GM12878 (cell line): ENCODE measurements around the gene MYO16. TPM values are rescaled to one million over a fixed set of nuclear protein-coding genes. Genes with fewer than 3 reads are reported as not detected.
A peak's percentile ranks its signal among the peaks of the same experiment; 100 is the strongest.

Experiments used
- CEBPB ChIP-seq, 2 experiments: fragments of 150-350 bp in 1 of 2; IDR thresholded peaks; 2 replicates each; pipeline ENCODE4 v1.6.1; 2012 to 2014; ENCODE audit warnings: low read depth in 2 of 2, low read length in 2 of 2, borderline replicate concordance in 1 of 2, inconsistent platforms in 1 of 2
- EZH2 ChIP-seq: IDR thresholded peaks from 2 replicates; pipeline ENCODE4 v1.6.1; 2012; ENCODE audit warnings: low read depth, mild to moderate bottlenecking, control low read depth, inconsistent platforms, low read length, borderline replicate concordance; ENCODE audit not compliant: control insufficient read depth
- IRF4 ChIP-seq: IDR thresholded peaks from 2 replicates; pipeline ENCODE4 v1.6.1; 2011; ENCODE audit warnings: low read depth, low read length
- JUND ChIP-seq: IDR thresholded peaks from 2 replicates; pipeline ENCODE4 v1.6.1; 2012; ENCODE audit warnings: low read depth, mild to moderate bottlenecking, low read length, improper control_type of control experiment, moderate library complexity
- MEF2A ChIP-seq: IDR thresholded peaks from 2 replicates; pipeline ENCODE4 v1.6.1; 2011; ENCODE audit warnings: low read depth, mild to moderate bottlenecking, low read length, moderate library complexity; ENCODE audit not compliant: insufficient read depth
- MTA2 ChIP-seq: fragments of 450-650 bp; IDR thresholded peaks from 2 replicates; pipeline ENCODE4 v1.6.1; 2016; ENCODE audit warnings: low read depth, mild to moderate bottlenecking, moderate library complexity
- NFYA ChIP-seq: IDR thresholded peaks from 2 replicates; pipeline ENCODE4 v1.6.1; 2011; ENCODE audit warnings: low read depth, mild to moderate bottlenecking, low read length, improper control_type of control experiment, borderline replicate concordance
- PAX5 ChIP-seq: IDR thresholded peaks from 2 replicates; pipeline ENCODE4 v1.6.1; 2011; ENCODE audit warnings: low read depth, low read length, borderline replicate concordance
- RAD51 ChIP-seq: fragments of 450-650 bp; IDR thresholded peaks from 2 replicates; pipeline ENCODE4 v1.6.1; 2016; ENCODE audit warnings: moderate library complexity, mild to moderate bottlenecking, inconsistent platforms
- RCOR1 ChIP-seq: conservative IDR thresholded peaks from 2 replicates; pipeline ENCODE4 v1.6.1; 2012; ENCODE audit warnings: low read depth, low read length, improper control_type of control experiment
- SMAD1 ChIP-seq: fragments of 450-650 bp; IDR thresholded peaks from 2 replicates; pipeline ENCODE4 v1.6.1; 2018; ENCODE audit warnings: mild to moderate bottlenecking, low read depth; ENCODE audit not compliant: partially characterized antibody
- WRNIP1 ChIP-seq: IDR thresholded peaks from 2 replicates; pipeline ENCODE4 v1.6.1; 2011; ENCODE audit warnings: low read depth, low read length, improper control_type of control experiment, borderline replicate concordance
- YBX1 ChIP-seq: fragments of 450-650 bp; IDR thresholded peaks from 2 replicates; pipeline ENCODE4 v1.6.1; 2016; ENCODE audit warnings: antibody characterized with exemption
- ZNF622 ChIP-seq: fragments of 450-650 bp; IDR thresholded peaks from 2 replicates; pipeline ENCODE4 v1.6.1; 2017; ENCODE audit warnings: mild to moderate bottlenecking, inconsistent platforms
- polyA plus RNA-seq, 11 experiments: library from polyadenylated mRNA; depleted of rRNA in 4 of 11; unstranded in 6 of 11; stranded (reverse) in 5 of 11; fragments of >200 nt; fragmentation: Nextera tagmentation in 4 of 11; fragmentation: Illumina TruSeq in 1 of 11; extraction: Ambion mirVana in 4 of 11; extraction: Trizol in 1 of 11; gene quantifications; 1 replicate in 1 of 11; 2 replicates in 10 of 11; pipeline versions ENCODE4 v1.2.1 to v1.2.3, GENCODE V29; 2011 to 2016; ENCODE audit warnings: inconsistent platforms in 2 of 11, missing spikeins in 2 of 11, low read depth in 1 of 11
- total RNA-seq, 4 experiments: library from RNA; depleted of rRNA in 3 of 4; stranded (reverse); fragments of >200 nt in 3 of 4; fragmentation: Illumina TruSeq in 1 of 4; extraction: Trizol in 1 of 4; gene quantifications; 2 replicates each; pipeline versions ENCODE4 v1.2.1 to v1.2.3, GENCODE V29; 2013 to 2021
- TF ChIP-seq, protein P1 (sequence below): fragments of 450-650 bp; IDR thresholded peaks from 2 replicates; pipeline ENCODE4 v1.6.1; 2017; ENCODE audit warnings: mild to moderate bottlenecking, low read depth, inconsistent platforms; ENCODE audit not compliant: poor library complexity, severe bottlenecking
- TF ChIP-seq, protein P2 (sequence below): fragments of 450-650 bp; IDR thresholded peaks from 2 replicates; pipeline ENCODE4 v1.6.1; 2018; ENCODE audit warnings: mild to moderate bottlenecking, low read depth, moderate library complexity; ENCODE audit not compliant: partially characterized antibody
- TF ChIP-seq, protein P3 (sequence below): fragments of 450-650 bp; IDR thresholded peaks from 2 replicates; pipeline ENCODE4 v1.6.1; 2016; ENCODE audit warnings: mild to moderate bottlenecking
- TF ChIP-seq, protein P4 (sequence below): IDR thresholded peaks from 2 replicates; pipeline ENCODE4 v1.6.1; 2011; ENCODE audit warnings: low read depth, low read length, improper control_type of control experiment, borderline replicate concordance
- TF ChIP-seq, protein P5 (sequence below): fragments of 450-650 bp; IDR thresholded peaks from 2 replicates; pipeline ENCODE4 v1.6.1; 2016; ENCODE audit warnings: mild to moderate bottlenecking

The MYO16 gene
- total and polyA plus RNA-seq, 10 of the 15 experiments (the other 5 are each of a cell fraction or from before 2014, with no cell fraction given): under 0.01 to 1.7 (median 0.05) TPM; not detected in 4

DNA sequence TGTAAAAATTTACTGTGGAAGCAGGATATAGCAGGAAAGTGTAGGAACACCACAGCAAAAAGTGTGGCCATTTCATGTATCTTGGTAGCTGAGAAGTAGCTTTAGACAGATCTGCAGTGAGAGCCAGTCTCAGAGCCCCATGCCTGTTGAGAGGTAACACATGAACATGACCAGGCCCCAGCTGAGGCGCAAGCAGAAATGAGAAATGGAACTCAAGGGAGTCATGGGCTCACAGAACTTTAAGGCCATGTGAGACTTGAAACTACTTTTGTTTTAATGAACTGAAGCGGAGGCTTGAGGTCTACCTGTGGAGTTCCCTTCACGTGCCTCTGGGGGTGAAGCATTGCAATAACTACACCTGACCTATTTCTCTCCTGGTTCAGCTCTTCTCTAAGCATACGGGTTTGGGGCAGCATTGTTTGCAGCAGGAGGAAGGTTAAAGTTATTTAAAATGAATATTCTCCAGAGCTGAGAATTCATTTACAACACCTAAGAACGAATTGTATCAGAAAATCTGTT lies 3.3 kb downstream of the MYO16 start (continued):
- TF ChIP-seq, protein P1, sequence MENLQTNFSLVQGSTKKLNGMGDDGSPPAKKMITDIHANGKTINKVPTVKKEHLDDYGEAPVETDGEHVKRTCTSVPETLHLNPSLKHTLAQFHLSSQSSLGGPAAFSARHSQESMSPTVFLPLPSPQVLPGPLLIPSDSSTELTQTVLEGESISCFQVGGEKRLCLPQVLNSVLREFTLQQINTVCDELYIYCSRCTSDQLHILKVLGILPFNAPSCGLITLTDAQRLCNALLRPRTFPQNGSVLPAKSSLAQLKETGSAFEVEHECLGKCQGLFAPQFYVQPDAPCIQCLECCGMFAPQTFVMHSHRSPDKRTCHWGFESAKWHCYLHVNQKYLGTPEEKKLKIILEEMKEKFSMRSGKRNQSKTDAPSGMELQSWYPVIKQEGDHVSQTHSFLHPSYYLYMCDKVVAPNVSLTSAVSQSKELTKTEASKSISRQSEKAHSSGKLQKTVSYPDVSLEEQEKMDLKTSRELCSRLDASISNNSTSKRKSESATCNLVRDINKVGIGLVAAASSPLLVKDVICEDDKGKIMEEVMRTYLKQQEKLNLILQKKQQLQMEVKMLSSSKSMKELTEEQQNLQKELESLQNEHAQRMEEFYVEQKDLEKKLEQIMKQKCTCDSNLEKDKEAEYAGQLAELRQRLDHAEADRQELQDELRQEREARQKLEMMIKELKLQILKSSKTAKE: no peak
- TF ChIP-seq EZH2 (no peak), RCOR1 (no peak), JUND (no peak), RAD51 (peak; percentile 64), MEF2A (no peak), NFYA (no peak), ZNF622 (no peak), SMAD1 (no peak), PAX5 (no peak), YBX1 (no peak), MTA2 (peak; percentile 13; the same call in 1 of the 2 replicates), IRF4 (no peak), WRNIP1 (no peak), CEBPB (IDR thresholded peaks at IDR 0.05; ENCODE audit: borderline replicate concordance in 1 of 2, low read depth in 2 of 2, low read length in 2 of 2) (no peak)
- TF ChIP-seq, protein P2, sequence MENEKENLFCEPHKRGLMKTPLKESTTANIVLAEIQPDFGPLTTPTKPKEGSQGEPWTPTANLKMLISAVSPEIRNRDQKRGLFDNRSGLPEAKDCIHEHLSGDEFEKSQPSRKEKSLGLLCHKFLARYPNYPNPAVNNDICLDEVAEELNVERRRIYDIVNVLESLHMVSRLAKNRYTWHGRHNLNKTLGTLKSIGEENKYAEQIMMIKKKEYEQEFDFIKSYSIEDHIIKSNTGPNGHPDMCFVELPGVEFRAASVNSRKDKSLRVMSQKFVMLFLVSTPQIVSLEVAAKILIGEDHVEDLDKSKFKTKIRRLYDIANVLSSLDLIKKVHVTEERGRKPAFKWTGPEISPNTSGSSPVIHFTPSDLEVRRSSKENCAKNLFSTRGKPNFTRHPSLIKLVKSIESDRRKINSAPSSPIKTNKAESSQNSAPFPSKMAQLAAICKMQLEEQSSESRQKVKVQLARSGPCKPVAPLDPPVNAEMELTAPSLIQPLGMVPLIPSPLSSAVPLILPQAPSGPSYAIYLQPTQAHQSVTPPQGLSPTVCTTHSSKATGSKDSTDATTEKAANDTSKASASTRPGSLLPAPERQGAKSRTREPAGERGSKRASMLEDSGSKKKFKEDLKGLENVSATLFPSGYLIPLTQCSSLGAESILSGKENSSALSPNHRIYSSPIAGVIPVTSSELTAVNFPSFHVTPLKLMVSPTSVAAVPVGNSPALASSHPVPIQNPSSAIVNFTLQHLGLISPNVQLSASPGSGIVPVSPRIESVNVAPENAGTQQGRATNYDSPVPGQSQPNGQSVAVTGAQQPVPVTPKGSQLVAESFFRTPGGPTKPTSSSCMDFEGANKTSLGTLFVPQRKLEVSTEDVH: no peak
- TF ChIP-seq, protein P3, sequence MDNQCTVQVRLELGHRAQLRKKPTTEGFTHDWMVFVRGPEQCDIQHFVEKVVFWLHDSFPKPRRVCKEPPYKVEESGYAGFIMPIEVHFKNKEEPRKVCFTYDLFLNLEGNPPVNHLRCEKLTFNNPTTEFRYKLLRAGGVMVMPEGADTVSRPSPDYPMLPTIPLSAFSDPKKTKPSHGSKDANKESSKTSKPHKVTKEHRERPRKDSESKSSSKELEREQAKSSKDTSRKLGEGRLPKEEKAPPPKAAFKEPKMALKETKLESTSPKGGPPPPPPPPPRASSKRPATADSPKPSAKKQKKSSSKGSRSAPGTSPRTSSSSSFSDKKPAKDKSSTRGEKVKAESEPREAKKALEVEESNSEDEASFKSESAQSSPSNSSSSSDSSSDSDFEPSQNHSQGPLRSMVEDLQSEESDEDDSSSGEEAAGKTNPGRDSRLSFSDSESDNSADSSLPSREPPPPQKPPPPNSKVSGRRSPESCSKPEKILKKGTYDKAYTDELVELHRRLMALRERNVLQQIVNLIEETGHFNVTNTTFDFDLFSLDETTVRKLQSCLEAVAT: no peak
- TF ChIP-seq, protein P4, sequence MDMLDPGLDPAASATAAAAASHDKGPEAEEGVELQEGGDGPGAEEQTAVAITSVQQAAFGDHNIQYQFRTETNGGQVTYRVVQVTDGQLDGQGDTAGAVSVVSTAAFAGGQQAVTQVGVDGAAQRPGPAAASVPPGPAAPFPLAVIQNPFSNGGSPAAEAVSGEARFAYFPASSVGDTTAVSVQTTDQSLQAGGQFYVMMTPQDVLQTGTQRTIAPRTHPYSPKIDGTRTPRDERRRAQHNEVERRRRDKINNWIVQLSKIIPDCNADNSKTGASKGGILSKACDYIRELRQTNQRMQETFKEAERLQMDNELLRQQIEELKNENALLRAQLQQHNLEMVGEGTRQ: no peak
- TF ChIP-seq, protein P5, sequence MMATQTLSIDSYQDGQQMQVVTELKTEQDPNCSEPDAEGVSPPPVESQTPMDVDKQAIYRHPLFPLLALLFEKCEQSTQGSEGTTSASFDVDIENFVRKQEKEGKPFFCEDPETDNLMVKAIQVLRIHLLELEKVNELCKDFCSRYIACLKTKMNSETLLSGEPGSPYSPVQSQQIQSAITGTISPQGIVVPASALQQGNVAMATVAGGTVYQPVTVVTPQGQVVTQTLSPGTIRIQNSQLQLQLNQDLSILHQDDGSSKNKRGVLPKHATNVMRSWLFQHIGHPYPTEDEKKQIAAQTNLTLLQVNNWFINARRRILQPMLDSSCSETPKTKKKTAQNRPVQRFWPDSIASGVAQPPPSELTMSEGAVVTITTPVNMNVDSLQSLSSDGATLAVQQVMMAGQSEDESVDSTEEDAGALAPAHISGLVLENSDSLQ: no peak
